Measurements from ENCODE around the gene MRPL36.

MRPL36 gene

DNA sequence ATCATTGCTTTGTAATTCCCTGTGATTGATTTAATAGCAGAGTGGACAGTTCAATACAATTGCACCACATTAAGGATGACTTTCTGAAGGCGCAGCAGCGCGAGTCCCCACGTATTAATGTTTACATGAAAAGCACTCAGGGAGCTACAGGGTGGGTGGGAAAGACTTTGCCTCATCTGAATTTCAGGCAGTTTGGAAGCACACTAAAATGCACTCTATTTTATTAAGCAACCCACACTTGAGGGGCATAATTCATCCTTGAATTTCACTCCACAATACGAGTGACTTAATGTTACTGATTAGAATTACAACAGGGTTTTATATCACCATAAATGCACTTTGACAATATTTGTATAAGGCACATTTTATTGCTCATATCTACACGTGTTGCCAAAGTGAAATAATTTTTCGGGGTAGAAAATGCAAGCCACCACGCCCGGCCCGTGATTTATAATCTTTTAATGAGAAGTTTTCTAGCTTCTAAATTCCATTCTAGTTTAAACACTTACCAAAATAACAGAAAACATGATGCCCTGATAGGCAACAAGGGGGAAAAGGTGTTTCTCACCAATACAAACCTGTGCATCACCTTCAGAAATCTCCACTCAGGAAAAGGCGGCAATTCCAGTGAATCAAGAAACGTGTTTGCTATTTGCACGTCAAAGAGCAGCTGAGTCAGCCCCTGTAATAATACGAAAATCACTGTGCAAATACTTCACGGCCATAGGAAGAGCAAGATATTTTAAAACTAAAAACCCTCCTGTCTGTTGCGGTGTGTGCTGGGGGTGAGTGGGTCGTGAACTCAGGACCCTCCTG is 42.6 kb upstream of the MRPL36 start:
- TF ChIP-seq, protein P1, sequence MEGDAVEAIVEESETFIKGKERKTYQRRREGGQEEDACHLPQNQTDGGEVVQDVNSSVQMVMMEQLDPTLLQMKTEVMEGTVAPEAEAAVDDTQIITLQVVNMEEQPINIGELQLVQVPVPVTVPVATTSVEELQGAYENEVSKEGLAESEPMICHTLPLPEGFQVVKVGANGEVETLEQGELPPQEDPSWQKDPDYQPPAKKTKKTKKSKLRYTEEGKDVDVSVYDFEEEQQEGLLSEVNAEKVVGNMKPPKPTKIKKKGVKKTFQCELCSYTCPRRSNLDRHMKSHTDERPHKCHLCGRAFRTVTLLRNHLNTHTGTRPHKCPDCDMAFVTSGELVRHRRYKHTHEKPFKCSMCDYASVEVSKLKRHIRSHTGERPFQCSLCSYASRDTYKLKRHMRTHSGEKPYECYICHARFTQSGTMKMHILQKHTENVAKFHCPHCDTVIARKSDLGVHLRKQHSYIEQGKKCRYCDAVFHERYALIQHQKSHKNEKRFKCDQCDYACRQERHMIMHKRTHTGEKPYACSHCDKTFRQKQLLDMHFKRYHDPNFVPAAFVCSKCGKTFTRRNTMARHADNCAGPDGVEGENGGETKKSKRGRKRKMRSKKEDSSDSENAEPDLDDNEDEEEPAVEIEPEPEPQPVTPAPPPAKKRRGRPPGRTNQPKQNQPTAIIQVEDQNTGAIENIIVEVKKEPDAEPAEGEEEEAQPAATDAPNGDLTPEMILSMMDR (IDR thresholded peaks at IDR 0.05; ENCODE audit: low read depth, low read length), result no peak
- no peak overlapping the region for H3K4me3 ChIP-seq (ENCODE audit: low read depth, low read length)

DNA sequence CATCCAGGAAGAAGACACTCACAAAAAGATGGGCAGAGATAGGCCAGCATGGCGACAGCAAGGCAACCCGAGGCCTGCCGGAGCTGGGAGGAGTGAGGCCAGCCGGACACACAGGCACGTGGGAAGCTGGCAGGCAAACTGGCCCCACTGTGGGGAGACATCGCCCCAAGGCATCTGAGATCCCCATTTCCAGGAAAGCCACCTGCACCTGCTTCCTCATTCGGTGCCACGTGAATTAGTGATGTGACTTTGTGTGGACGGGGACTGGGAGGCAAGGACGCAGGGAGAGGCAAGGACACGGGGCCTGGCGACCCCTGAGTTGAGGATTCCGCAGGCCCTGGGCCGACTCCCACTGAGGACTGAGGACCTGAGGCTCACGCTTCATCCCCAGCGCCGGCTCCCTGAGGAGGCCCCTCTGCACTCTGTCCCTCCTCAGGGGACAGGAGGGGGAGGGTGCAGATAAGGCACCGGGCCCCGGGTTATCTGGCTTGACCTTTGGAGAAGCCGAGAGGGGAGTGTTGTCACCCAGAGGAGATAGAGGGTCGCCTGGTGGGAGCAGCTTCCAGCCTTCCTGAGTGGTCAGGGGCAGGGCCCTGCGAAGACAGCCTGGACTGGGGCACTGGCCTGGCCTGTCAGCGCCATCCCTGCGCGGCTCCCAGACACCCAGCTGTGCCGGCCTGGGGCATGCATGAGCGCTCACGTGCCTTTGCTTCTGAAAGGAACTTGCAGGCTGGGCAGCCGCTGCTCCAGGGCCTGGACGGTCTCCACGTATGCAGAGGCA is 41.3 kb upstream of the MRPL36 start:
- TF ChIP-seq, protein P1 (IDR thresholded peaks at IDR 0.05; ENCODE audit: low read depth, low read length), result no peak
- H3K4me3 ChIP-seq (ENCODE audit: low read depth, low read length), result no peak overlapping the region

DNA sequence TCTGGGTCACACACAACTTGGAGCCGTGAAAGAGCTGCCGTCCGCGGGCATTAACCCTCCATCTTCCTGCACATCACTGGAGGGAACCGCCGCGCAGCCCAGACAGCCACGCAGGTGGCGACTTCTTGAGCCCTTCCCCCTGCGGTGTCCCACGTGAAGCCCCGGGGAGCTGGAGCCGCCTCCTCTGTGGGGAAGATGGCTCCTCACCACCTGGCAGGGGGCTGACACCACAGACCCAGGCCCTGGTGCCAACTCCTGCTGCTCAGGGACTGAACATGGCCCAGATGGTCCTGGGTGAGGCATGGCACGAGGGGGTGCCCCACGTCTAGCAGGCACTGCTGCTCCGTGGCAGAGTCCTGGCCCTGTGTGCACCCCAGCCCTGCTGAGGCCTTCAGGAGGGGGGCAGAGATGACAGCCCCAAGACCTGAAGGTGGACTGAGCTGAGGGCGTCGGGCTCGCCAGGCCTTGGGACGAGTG is 40.5 kb upstream of the MRPL36 start:
- TF ChIP-seq, protein P1 (IDR thresholded peaks at IDR 0.05; ENCODE audit: low read depth, low read length), result no peak
- no peak overlapping the region for H3K4me3 ChIP-seq (ENCODE audit: low read depth, low read length)

DNA sequence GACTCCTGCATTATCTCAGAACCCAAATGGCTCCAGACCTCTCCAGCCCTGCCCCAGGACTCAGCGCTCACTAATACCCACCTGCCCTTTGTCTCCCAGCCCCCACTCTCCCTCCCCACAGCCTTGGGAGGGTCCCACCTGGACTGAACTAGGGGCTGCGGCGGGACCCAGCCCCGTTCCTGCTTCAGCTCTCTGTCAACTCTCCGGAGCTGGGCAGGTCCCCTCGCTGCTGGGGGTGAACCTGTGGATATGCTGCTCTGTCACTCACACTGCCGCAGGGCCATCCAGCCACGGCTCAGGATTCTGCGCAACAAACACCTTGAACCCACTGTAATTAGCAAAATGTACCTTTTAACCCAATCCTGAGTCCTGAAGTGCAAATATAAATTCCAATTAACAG is 38.4 kb upstream of the MRPL36 start:
- TF ChIP-seq, protein P1 (IDR thresholded peaks at IDR 0.05; ENCODE audit: low read depth, low read length), result no peak
- no peak overlapping the region for H3K4me3 ChIP-seq (ENCODE audit: low read depth, low read length)

DNA sequence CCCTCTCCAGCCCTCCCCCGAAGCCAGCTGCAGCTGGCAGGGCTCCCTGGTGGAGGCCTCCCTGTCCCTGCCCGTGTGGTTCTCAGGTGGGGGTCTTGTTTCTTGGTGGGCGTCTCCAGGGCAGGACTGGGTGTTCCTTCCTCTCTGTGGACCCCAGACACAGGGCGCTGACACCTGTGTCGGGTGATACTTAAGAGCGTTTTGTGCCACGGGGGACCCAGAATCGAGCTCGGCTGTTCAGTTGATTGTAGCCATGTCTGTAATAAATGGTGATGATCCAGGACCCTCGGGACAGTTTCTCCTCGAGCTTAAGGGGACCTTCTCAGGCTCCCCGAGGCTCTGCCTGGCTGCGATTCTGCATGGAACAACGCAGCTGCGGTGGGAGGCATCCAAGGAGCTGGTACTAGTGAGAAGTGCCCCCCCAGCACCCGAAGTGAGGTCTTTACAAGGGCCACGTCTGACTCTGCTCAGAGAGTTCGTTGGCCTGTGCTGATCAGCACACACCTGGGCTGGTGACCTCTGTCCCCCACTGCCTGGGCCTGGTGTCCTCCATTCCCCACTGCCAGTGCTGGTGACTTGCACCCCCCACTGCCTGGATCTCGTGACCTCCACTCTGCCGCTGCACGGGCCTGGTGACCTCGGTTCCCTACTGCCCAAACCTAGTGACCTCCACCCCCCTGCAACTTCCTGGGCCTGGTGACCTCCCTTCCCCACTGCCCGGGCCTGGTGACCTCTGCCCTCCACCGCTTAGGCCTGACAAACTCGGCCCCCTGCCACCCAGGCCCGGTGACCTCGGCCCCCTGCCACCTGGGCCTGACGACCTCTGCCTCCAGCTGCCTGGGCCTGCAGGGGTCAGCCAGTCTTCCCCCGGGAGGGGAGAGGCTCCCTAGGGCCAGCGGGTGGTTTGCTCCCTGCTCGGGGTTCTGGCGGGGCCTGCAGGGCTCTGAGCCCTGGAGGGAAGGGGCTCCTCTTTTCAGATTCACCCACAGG is 37.5 kb upstream of the MRPL36 start:
- no peak overlapping the region for H3K4me3 ChIP-seq (ENCODE audit: low read depth, low read length)
- TF ChIP-seq, protein P1 (IDR thresholded peaks at IDR 0.05; ENCODE audit: low read depth, low read length), result no peak

DNA sequence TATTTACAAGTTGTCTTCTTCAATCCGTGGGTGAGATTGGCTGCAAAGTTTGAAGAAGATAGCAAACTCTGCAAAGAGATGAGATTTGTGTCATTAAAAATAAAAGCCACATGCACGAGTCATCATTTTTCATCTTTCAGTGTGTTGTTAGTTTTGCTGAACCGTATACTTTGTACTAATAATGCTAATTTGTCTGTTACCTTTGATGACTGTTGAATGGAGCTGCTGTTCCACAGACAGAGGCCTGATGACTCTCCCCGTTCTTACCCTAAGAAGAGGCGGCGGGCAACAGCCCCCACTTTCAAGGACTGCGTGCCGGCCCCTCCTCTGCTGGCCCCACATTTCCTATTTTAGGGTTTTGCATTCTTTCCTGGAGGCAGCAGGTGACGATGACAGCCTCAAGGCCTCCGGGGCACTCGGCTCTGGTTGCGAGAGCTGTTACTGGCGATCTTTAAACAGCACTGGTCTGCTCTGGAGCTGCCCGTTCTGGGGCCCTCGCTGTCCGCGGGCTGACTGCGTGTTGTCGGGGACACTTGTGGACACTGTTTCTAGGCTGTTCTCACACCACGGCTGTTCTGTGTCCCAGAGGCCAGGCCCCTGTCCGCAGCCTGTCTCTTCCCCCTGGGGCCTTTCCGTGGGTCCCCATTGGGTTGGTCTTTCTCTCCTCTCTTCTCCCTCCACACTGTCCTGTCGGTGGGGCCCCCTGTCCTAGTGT is 36.7 kb upstream of the MRPL36 start:
- no peak overlapping the region for H3K4me3 ChIP-seq (ENCODE audit: low read depth, low read length)
- TF ChIP-seq, protein P1 (IDR thresholded peaks at IDR 0.05; ENCODE audit: low read depth, low read length), result no peak

Measured in WI38 (cell line).